ENCODE data around the gene MEIS1.

Gene MEIS1

DNA sequence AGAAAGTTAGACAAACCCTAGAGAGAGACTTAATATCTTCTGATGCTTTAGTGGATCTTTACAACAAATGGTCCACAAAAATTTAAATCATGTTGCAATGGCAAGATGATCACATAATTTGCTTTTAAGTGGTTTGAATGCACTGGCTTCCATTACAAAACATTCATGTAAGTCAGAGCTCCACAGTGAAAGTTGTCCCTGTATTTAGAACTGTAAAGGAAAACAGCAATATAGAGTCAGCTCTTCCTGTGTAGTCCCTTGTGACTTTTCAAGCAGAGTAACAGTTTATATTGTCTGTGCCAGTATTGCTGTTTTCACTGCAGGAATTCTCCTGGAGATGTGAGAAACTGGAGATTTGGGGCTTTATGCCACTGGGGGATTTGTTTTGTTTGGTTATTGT, 77.7 kb downstream of the MEIS1 start:
- no peak for DNase-seq

DNA sequence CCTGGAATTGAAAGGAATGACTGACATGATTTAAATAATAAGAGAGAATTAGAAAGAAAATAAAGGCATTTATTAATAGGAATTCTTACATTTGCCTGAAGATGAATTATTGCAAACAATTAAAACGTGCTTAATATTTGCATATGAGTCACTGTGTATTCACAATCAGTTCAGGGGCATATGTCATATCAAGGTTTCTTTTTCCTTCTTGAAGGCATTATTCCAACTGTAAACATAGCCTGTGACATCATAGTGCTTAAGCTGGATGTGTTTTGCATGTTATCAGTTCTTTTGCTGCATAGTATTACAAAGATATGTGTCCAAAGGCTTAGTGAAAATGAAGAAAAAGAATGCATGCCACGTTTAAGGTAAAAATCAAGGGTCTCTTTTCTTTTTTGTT, 80.8 kb downstream of the MEIS1 start:
- DNase-seq: no peak

DNA sequence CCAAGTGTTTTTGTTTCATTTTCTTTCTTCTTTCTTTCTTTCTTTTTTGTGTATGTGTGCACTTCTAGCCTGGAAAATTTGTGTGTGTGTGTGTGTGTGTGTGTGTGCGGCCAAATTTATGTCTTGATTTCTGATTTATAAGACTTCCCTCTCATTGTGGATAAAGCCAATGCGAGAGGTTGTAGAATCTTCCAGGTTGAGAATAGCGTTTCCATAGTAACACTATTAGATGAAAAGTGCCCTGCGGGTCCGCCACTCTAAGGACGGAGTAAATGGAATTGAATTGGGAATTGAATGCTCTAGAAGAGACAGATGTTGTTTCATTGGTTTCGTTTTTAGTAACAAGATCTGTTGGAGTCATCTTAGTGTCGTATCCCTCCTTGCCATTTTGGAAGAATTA, 81.6 kb downstream of the MEIS1 start:
- no peak for DNase-seq

DNA sequence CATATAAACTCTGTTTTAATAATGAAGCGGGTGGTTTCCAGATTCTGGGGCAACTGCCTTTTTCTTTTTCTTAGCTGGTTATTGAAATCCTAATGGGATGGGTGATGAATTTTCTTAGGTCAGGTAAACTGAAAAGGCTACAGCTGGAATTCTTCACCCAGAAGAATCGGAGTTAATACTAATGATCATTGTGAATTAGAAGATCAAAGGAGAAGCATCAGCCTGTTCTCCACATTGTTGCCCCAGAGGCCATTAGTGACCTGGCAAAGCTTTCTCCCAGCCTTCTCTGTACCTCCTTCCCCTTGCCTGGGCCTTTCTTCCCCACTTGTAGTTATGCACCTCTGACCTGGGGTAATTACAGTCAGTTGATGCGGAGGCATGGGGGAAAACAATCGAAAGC, 82.8 kb downstream of the MEIS1 start:
- no peak for DNase-seq

DNA sequence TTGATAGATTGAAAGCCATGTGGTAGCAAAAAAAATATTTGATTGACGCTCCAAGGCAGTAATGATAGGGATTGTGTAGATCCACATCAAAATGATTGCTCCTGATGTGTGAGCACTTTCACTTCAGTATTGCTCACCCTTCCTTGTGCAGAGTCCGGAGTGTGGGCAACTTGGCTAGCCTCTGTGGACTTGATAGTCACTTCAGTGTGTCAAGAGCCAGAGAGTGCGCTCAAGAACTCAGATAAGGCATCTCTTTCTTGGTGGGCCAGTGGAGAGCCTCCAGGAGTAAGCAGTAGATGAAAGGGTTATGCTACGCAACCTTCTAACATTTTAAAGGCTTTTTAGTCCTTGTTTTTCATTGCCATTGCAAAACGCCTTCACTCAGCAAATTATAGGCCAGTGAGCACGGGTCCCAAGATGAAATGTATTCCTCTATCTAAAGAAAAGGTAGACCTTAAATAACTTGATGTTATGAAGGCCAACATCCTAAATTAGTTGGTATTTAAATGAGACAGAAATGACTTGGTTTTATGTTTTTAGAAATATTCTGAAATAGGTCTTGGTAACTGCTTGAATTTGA, 84.4 kb downstream of the MEIS1 start:
- DNase-seq: no peak

DNA sequence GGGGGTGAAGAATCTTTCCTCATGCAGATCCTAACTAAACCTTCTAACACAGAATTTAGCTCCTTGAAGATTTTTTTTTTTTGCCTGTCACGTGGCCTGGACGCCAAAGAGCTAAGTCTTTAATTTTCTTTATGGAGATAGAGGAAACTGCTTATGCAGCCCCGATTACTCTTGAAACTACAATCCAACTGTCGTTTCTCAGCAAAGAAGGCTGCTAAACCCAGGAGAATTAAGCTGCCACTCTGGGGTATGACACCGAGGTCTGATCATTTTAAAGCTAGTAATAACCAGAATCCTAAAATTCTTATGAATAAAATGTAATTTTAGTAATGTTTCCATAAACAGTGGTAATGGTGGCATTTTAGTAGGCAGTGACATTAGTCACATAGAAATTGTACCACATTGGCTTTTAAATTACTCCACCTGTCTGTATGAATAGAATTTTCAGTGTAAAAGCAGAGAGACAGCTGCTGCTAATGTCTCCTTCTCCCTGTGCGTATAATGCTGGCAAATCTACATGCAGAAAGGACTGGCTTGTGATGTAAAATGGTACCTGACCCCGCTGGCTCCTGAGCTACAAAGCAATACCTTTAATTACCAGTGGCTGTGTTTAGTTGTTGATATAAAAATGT, 86.5 kb downstream of the MEIS1 start:
- DNase-seq: no peak

DNA sequence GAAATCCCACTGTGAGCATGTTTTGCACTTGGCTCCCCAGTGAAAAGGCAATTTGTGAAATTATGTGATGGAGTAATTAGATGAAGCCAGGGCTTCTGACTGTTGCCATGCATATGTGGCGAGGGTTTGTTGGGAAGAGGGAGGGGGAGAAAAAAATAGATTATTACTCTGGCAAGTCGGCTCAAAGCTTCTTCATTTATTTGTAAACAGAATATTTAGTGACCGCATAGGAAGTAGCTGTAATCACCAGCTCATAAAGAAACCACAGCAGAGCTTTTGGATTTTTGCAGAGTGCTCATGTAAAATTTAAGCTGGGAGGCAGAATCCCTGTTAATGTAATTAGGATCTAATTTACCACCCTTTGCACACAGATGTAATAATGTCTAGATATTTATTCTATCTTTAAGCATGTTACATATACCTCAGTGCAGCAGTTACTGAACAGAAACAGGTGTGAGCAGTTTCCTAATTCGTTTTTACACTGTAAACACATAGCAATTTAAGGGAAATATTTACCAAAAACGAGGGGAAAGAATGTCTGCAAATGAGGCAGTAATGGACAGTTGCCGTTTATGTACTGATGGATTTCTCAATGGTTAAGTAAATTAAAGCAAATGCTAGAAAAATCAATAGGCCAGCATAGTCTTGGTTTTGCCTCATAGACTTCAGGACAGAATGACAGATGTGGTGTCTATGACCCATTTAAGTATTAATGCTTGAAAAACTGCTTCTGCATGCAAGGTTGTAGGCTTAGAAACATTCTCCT, 87.9 kb downstream of the MEIS1 start:
- no peak for DNase-seq

DNA sequence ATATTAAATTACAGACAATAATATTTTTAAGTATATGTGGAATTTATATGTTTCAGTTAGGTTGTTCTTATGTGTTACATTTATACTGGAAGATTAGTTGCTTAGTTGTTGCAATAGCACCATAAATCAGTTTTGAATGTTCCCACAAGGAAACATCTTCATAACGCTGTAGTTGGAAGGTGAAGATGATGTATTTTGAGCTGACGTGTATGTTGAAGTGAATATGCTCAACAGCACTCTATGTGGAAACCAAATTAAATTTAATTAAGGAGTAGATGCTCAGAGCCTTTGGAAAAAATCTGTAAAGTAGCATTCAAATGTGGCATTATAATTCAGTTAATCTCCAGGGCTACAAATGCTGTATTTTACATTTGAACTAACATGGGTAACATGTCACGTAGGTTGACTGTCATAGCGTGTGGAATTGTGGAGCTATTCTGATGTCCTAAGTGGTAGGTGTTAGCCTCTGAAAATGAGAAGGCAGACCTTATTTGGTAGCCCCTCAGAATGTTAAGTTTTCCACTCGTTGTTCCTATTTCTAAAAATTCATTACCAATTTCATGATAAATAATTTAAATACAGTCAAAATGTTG, 88.5 kb downstream of the MEIS1 start:
- no peak for DNase-seq

DNA sequence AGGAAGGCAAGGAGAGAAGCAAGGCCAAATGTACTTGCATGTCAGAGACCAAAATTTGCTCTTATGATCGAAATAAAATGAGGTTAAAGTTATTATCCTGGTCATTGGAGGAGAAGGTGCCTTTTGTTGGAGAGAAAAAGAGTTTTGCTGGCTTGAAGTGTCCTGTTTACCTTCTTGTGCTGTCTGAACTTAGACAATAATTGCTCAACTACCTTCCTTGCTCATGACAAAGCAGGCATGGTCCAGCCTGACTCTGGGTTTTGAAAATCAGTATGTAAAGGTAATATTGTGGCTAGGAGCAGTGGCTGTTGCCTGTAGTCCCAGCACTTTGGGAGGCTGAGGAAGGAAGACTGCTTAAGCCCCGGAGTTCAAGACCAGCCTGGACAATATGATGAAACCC, 89.1 kb downstream of the MEIS1 start:
- DNase-seq: no peak

DNA sequence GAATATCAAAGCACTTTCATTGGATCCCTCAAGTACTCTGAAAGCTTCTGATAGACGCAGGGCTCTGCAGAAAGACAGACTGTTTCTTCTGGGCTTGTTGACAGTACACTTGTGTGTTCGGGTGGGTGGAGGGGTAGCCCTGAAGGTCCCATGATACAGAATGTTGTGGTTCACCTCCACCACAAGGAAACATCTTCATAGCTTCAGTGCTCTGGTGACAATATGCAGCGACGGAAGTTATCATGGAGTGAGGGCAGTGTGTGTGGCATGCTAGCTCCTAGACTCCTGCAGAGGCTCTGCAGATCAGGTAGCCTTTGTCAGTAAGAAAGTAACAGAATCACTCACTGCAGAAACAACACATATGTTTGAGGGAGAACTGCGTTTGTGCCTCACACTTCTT, 90.7 kb downstream of the MEIS1 start:
- DNase-seq: no peak

DNA sequence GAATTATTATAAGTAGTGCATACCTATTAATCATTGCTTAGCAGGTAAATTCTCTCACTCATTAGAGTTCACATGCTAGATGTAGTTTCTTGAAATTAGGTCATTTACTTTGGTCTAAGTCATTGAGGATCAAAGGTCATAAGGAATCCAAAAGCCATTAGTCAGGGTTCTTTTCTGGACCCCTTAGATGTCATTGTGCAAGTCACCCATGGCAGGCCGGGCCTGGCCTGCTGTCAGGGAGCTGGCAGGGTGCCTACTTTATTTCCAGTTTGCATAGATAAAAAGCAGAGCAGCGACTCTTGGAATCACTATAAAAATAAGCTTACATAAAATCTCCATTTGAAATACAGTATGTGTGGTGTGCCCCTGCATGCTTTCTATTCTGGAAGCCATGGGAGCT, 91.3 kb downstream of the MEIS1 start:
- DNase-seq: no peak

DNA sequence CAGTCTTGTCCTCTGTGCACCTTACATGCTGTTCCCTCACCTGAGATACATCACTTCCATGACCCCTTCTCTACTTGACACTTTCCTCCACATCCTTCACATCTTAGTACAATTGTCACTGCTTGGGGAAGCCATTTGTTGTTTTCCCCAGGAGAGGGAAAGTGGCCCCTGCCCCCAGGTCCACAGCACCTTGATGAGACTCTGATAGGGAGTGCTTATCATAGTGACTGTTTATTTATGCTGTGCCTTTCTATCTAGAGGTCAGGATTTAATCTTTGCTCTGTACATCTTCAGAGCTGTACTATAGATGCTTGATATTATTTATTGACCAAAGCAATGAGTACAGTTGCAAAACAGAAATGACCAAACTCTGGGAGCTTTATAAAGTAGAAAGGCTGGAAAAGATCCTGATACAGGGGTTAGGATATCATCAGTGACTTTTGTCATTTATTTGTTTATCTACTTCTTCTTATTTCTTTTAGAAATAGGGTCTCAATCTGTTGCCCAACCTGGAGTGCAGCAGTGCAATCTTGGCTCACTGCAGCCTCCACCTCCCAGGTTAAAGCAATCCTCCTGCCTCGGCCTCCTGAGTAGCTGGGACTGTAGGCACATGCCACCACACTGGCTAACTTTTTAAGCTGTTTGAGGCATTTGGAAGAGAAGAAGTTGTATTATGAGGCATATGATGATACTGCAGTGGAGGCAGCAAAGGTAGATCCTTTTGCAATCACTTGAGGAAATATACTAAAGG, 94.2 kb downstream of the MEIS1 start:
- DNase-seq: no peak

DNA sequence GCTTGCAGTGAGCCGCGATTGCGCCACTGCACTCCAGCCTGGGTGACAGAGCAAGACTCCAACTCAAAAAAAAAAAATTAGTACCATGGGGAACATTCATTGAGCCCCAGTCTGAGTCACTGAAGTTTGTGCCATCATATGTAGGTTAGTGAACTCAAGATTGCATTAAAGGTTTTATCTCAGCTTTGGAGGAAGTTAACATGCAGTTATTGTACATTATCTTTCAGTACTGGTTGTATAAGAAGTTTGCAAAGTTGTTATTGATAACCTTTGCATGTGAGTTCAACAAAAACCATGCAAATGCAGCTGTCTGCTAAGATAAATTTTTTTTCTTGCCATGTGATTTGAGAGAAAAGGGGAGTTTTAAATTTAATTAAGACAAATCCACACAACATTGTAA, 95.7 kb downstream of the MEIS1 start:
- DNase-seq: no peak

DNA sequence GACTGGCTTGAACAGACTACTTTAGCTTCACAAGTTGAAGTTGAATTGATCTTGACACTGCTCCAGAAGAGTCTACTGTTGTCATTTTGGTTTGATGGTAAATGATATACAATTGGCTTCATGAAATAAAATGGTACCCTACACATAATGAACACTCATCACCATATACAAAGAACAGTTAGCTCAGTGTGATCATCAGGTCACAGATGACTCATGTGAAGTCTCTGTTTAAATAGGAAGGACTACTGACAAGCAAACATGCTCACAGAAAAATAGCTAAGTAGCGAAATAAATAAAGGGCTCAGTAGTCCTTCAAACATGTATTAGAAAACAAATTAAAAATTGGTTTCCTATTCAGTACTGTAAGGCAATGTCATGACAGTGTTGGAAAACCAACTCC, 96.2 kb downstream of the MEIS1 start:
- DNase-seq: no peak

DNA sequence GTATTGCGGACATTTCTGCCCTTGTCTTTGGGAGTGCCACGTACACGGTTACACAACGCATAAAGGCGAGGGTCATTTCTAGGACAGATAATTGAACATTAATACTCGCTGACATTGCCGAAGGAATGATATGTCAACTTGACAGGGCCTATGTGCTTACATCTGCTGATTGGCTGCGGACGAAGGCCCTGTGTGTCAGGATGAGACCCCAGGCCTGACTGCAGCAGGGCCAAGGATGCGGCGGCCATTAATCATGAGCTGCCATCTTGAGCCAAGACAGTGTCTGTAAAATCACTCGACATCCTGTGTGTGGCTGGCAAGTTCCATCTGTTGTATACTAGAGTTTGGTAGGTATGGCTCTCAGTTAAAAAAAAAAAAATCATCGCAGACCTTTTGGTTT, 96.6 kb downstream of the MEIS1 start:
- DNase-seq: no peak

DNA sequence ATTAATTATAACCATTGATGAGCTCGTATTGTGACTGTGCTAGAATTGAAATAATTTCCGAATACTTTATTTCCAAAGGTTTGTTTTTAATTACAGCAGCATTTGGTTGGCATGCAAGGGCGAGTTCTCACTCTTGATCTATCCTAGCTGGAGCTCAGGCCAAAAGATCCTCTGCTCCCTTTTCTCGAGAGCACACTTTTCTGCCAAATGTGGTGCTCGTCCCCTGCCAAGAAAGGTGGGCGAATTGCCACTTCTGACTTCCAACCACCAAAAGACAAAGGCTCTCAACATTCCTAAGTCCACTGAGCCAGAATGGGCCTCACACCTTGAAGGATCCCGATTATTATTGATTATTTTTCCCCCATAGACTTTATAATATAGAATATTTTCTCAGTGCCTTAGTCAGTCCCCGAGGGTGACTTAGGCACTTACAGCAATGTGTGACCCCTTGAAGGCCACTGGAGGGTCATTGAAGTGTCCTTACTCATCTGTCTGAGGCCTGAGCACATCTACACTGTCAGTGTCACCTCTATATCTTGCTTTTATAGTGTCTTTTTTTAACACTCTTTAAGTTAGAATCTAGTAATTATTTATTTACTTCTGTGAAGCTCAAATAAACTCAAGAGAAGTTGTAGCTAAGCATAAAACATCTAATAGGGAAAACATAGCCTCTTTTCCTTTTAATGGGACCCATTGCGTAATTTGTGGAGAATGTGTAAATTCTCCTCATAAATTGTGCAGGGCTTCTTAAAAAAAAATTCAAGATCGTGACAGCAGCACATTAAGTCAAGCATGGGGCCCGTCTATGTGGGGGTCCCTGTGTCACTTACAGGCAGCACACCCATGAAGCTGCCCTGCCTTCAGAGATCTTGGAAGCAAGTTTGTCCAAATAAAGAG, 98.3 kb downstream of the MEIS1 start:
- no peak for DNase-seq

DNA sequence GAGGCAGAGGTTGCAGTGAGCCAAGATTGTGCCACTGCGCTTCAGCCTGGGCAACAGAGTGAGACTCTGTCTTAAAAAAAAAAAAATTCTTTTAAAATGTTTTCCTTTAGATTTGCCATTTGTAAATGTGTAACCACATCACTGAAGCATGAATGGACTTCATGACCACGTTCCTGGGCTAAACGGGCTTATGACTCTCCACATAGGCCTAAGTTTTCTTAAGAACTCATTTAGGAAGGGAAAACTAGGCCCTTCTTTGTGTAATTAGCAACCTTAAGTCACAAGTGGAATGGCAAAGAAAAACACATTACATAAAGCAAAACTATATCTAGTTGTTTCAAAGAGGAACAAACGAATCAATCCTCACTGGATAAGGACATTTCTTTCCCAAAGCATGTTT, 99.5 kb downstream of the MEIS1 start:
- DNase-seq: no peak

DNA sequence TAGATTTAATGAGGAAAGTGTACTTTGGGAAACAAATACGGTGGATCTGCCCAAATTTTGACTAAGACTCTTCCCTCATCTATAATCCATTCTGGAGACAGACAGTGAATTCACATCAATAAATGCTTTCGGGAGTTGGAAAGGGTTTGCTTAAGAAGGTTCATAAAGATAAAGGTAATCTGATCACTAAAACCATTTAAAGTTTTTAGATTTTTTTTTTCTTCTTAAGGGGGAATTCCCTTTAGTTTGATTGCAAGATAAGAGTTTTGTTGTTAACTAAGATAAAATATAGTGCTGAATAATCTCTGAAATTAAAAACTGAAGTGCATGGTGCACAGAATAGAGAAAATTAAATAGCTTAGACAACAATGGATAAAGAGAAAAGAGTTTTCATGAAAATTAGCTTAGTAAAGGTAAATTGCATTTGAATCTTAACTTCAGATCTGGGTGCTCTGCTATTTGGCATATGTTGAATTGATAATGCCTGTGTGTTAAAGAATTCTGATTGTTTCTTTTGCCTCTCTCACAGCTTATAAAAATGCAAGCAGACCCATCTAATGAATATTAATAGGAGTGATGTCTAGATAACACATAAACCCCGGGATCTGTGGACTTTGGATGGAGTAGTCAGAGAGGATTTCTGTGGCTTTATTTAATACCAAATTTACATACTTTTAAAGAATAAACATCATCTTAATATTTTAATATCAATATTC, 100.8 kb downstream of the MEIS1 start:
- no peak for DNase-seq

DNA sequence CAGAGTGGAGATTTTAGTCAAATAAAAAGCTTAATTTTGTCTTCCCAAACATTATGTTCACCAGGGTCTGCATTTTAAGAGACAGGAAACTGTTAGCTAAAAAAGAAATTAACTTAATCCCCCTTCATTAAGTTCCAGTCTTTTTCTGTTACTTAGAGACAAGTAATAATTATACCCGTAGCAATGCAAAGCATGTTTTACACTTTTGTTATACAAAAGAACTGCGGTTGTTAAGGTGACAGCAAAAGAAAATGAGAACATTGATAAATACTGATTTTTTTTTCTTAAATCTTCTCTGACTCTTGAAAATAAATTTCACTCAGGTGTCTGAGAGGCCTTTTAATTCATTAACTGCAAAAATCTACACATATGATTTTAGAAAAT, 101.4 kb downstream of the MEIS1 start:
- DNase-seq: no peak

DNA sequence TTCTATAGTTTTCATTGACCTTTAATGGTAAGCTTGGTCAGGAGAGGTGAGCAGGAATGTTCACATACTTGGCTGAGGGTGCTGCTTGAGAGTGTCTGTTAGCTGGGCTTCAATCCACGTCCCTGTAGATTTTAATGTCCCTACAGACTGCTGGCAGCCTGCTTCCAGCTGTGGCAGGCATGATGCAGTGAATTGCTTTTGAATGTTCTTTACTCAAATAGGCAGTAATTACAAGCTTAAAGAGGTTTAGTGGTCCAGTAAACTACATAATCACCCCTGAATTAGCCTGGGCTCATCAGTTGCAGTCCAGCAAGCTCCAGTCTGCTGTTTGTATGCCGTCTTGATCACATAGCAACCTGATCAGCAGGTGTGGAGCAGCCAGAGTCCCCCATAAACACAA, 102.1 kb downstream of the MEIS1 start:
- DNase-seq: peak; percentile 28

DNA sequence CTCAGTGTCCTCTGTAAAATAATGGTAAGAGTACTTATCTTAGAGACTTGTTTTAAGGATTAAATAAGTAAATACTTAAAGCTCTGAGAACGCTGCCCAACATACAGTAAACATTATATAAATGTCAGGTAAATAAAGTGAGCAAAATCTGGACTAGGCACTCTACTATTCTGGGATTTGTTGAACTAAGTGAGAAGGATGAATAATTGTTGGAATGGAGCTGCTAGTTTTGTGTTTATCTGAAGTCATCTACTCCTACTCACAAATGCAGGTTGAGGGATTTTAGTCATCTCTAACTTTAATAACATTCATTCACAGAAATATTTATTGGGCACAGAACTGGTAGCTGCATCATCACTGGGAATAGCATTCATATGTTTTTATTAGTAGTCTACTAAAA, 103.4 kb downstream of the MEIS1 start:
- no peak for DNase-seq

DNA sequence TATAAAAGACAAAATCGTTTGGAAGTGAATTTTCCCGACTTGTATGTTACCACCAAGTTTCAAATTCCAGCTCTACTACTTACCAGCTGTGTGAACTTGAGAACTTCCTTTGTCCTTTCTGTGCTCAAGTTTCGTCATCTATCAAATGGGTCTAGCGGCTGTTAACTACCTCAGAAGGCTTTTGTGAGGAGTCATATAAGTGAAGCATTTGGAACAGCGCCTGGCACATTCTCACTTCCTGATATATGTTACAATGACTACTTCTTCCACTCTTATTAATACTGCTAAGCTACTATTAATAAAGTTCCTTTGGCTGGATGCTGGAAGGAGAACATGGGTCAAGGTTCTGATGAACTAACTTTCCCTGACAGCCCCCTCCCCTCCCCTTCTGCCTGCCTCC, 104.5 kb downstream of the MEIS1 start:
- DNase-seq: no peak
